Spinal cord (tissue), 10 donors: ENCODE data around the gene APPBP2. TPM values are rescaled to one million over a fixed set of nuclear protein-coding genes. Genes with fewer than 3 reads are reported as not detected.
"Not testable (repeated sequence)": the region's sequence is repeated elsewhere in the genome, so short reads cannot be mapped to it uniquely, and the experiment has no call there.

Source experiments
- DNase-seq, 6 donors: peaks; one replicate each; pipeline versions ENCODE4 v3.0.0 to v3.0.0-alpha.2; 2013 to 2015; ENCODE audit warnings: low spot score in 6 of 6, low read depth in 4 of 6
- H3K27ac ChIP-seq: one replicate; pipeline ENCODE4 v1.5.1; 2013; ENCODE audit warnings: low read depth, low read length, control low read depth
- H3K27me3 ChIP-seq: one replicate; pipeline ENCODE4 v1.6.1; 2013; ENCODE audit warnings: low read length; ENCODE audit not compliant: control insufficient read depth, insufficient read depth
- H3K36me3 ChIP-seq: one replicate; pipeline ENCODE4 v1.6.1; 2013; ENCODE audit warnings: low read length; ENCODE audit not compliant: control insufficient read depth, insufficient read depth
- H3K4me1 ChIP-seq: one replicate; pipeline ENCODE4 v1.6.1; 2013; ENCODE audit warnings: low read length; ENCODE audit not compliant: control insufficient read depth, insufficient read depth
- H3K4me3 ChIP-seq: one replicate; pipeline ENCODE4 v1.5.1; 2013; ENCODE audit warnings: low read depth, low read length, control low read depth
- H3K9me3 ChIP-seq: one replicate; pipeline ENCODE4 v1.6.1; 2013; ENCODE audit warnings: low read length; ENCODE audit not compliant: control insufficient read depth, insufficient read depth
- WGBS: methylation state at CpG from one replicate; pipeline ENCODE4 v1.1.5; 2013; ENCODE audit warnings: missing lambda C conversion rate; ENCODE audit not compliant: insufficient coverage; 5-methylcytosine and 5-hydroxymethylcytosine counted together
- polyA plus RNA-seq, 2 donors: library from polyadenylated mRNA; unstranded; fragments of 120-200 nt; gene quantifications; one replicate each; pipeline ENCODE4 v1.2.1, GENCODE V29; 2013; ENCODE audit not compliant: insufficient read length in 2 of 2
- total RNA-seq, 2 donors: library from RNA; depleted of rRNA in 1 of 2; stranded (reverse); fragments of 120-200 nt in 1 of 2; fragments of >200 nt in 1 of 2; gene quantifications; one replicate each; pipeline versions ENCODE4 v1.2.3 to v1.2.4, GENCODE V29; 2013 to 2014
- donor health status: healthy.

The APPBP2 gene
- total and polyA plus RNA-seq, 4 donors: 40.1 to 88.9 (median 53.5) TPM

GRCh38 chr17:60557805-60558204, 31.8 kb upstream of the APPBP2 start:
- no peaks in the 10 kb centered on the region for H3K36me3 ChIP-seq
- H3K27ac ChIP-seq: no peak overlapping the region
- no peaks in the 10 kb centered on the region for H3K9me3 ChIP-seq
- H3K4me1 ChIP-seq: no peaks in the 10 kb centered on the region
- WGBS: no CpG with 5 or more reads among the region's 2 CpGs
- H3K27me3 ChIP-seq: no peaks in the 10 kb centered on the region
- DNase-seq: no peak
- H3K4me3 ChIP-seq: no peak overlapping the region

- Histone ChIP-seq H3K4me3 (no peak overlapping the region), H3K27me3 (no peaks in the 10 kb centered on the region), H3K4me1 (no peaks in the 10 kb centered on the region), H3K27ac (no peak overlapping the region), H3K9me3 (no peaks in the 10 kb centered on the region), H3K36me3 (no peaks in the 10 kb centered on the region)
- 97% methylated on average over 4 of the region's 4 CpGs for WGBS
- no peak for DNase-seq
Observed at GRCh38 chr17:60555786-60556185, 29.7 kb upstream of the APPBP2 start.

GRCh38 chr17:60554377-60554788, 28.3 kb upstream of the APPBP2 start:
- Histone ChIP-seq H3K9me3 (no peaks in the 10 kb centered on the region), H3K27me3 (no peaks in the 10 kb centered on the region), H3K27ac (no peak overlapping the region), H3K4me3 (no peak overlapping the region), H3K36me3 (no peaks in the 10 kb centered on the region), H3K4me1 (no peaks in the 10 kb centered on the region)
- no CpG with 5 or more reads among the region's 2 CpGs for WGBS
- DNase-seq: no peak

- not testable (repeated sequence) for H3K27ac ChIP-seq, H3K4me1 ChIP-seq, H3K4me3 ChIP-seq, H3K9me3 ChIP-seq, H3K36me3 ChIP-seq, DNase-seq, H3K27me3 ChIP-seq
- WGBS: 98% methylated on average over 6 of the region's 13 CpGs
Observed at GRCh38 chr17:60552255-60552654, 26.2 kb upstream of the APPBP2 start.

GRCh38 chr17:60548990-60549389, 22.9 kb upstream of the APPBP2 start:
- no peaks in the 10 kb centered on the region for H3K4me1 ChIP-seq
- WGBS: 100% methylated on average over 1 of the region's 3 CpGs
- no peaks in the 10 kb centered on the region for H3K27me3 ChIP-seq
- no peak for DNase-seq
- H3K27ac ChIP-seq: no peak overlapping the region
- no peak overlapping the region for H3K4me3 ChIP-seq
- H3K9me3 ChIP-seq: no peaks in the 10 kb centered on the region
- no peaks in the 10 kb centered on the region for H3K36me3 ChIP-seq

GRCh38 chr17:60545465-60546191, 19.6 kb upstream of the APPBP2 start:
- H3K4me3 ChIP-seq: no peak overlapping the region
- no peak for DNase-seq
- H3K36me3 ChIP-seq: no peaks in the 10 kb centered on the region
- no peaks in the 10 kb centered on the region for H3K4me1 ChIP-seq
- no peak overlapping the region for H3K27ac ChIP-seq
- 51% methylated on average over 4 of the region's 9 CpGs for WGBS
- no peaks in the 10 kb centered on the region for H3K9me3 ChIP-seq
- H3K27me3 ChIP-seq: no peaks in the 10 kb centered on the region

GRCh38 chr17:60542071-60542470, 16.0 kb upstream of the APPBP2 start:
- no CpG with 5 or more reads among the region's 4 CpGs for WGBS
- Histone ChIP-seq H3K27ac (no peak overlapping the region), H3K4me1 (no peaks in the 10 kb centered on the region), H3K36me3 (no peaks in the 10 kb centered on the region), H3K27me3 (no peaks in the 10 kb centered on the region), H3K4me3 (no peak overlapping the region), H3K9me3 (no peaks in the 10 kb centered on the region)
- no peak for DNase-seq

GRCh38 chr17:60540460-60540859, 14.4 kb upstream of the APPBP2 start:
- Histone ChIP-seq H3K27me3 (no peaks in the 10 kb centered on the region), H3K36me3 (no peaks in the 10 kb centered on the region), H3K9me3 (no peaks in the 10 kb centered on the region), H3K27ac (no peak overlapping the region), H3K4me1 (no peaks in the 10 kb centered on the region), H3K4me3 (no peak overlapping the region)
- WGBS: no CpG with 5 or more reads among the region's 1 CpG
- DNase-seq: no peak

GRCh38 chr17:60539807-60540206, 13.8 kb upstream of the APPBP2 start:
- no peaks in the 10 kb centered on the region for H3K9me3 ChIP-seq
- H3K4me3 ChIP-seq: no peak overlapping the region
- no peak overlapping the region for H3K27ac ChIP-seq
- no peaks in the 10 kb centered on the region for H3K4me1 ChIP-seq
- WGBS: 100% methylated on average over 1 of the region's 2 CpGs
- DNase-seq: no peak
- H3K27me3 ChIP-seq: no peaks in the 10 kb centered on the region
- no peaks in the 10 kb centered on the region for H3K36me3 ChIP-seq

GRCh38 chr17:60538726-60539125, 12.7 kb upstream of the APPBP2 start:
- H3K4me3 ChIP-seq: no peak overlapping the region
- WGBS: 100% methylated on average over 4 of the region's 9 CpGs
- H3K27ac ChIP-seq: no peak overlapping the region
- DNase-seq: no peak
- no peaks in the 10 kb centered on the region for H3K9me3 ChIP-seq
- no peaks in the 10 kb centered on the region for H3K36me3 ChIP-seq
- H3K27me3 ChIP-seq: no peaks in the 10 kb centered on the region
- H3K4me1 ChIP-seq: no peaks in the 10 kb centered on the region
